ENCODE data around the gene IPPK. TPM values are rescaled to one million over a fixed set of nuclear protein-coding genes. Genes with fewer than 3 reads are reported as not detected.

The IPPK gene
- total and polyA plus RNA-seq, 12 donors: 5.2 to 17.8 (median 8.3) TPM

- intact Hi-C loops (cut with DNase I): no loop called here
- TF ChIP-seq CTCF (IDR thresholded peaks at IDR 0.05): no peak
- Histone ChIP-seq H3K27me3 (no peaks in the 10 kb centered on the region), H3K4me1 (peaks cover 13 to 68% (median 28%) of the 10 kb centered on the region in 9 donors), H3K27ac (peak overlapping the region in 5 of 10 donors; percentile 83 to 93 (median 89)), H3K9me3 (no peaks in the 10 kb centered on the region), H3K4me3 (no peak overlapping the region), H3K36me3 (peaks cover 0 to 68% (median 37%) of the 10 kb centered on the region in 9 donors)
- no peak for ATAC-seq
- 92 to 95% methylated on average over 5 of the region's 5 CpGs for WGBS, 2 donors
- DNase-seq: no peak
These were observed 57.6 kb downstream of the IPPK start for GRCh38 chr9:92612292-92612691.

- ATAC-seq: no peak
- peaks cover 0 to 62% (median 37%) of the 10 kb centered on the region in 9 donors for H3K36me3 ChIP-seq
- no peak for DNase-seq
These were observed 58.2 kb downstream of the IPPK start for GRCh38 chr9:92611621-92612285.

GRCh38 chr9:92610470-92611420, 59.2 kb downstream of the IPPK start:
- peaks cover 0 to 3% (median 0%) of the 10 kb centered on the region in 11 donors for H3K9me3 ChIP-seq
- peak; percentile 71 to 85 (median 79) for ATAC-seq
- intact Hi-C loops (cut with DNase I): no loop called here
- no peak for TF ChIP-seq CTCF (IDR thresholded peaks at IDR 0.05)
- DNase-seq: peak; percentile 54 to 82
- peaks cover 11 to 65% (median 33%) of the 10 kb centered on the region in 9 donors for H3K4me1 ChIP-seq
- WGBS, 2 donors: 83% methylated on average over 32 of the region's 32 CpGs
- no peak overlapping the region for H3K4me3 ChIP-seq
- H3K27me3 ChIP-seq: no peaks in the 10 kb centered on the region
- H3K27ac ChIP-seq: peak overlapping the region; percentile 74 to 93 (median 87)
- peaks cover 0 to 52% (median 37%) of the 10 kb centered on the region in 9 donors for H3K36me3 ChIP-seq

More at GRCh38 chr9:92611621-92612285, 58.2 kb downstream of the IPPK start:
- intact Hi-C loops (cut with DNase I): no loop called here
- Histone ChIP-seq H3K27ac (peak overlapping the region; percentile 32 to 93 (median 87)), H3K4me1 (peaks cover 11 to 68% (median 30%) of the 10 kb centered on the region in 9 donors), H3K4me3 (no peak overlapping the region), H3K27me3 (no peaks in the 10 kb centered on the region), H3K9me3 (no peaks in the 10 kb centered on the region)
- 81 to 82% methylated on average over 10 of the region's 10 CpGs for WGBS, 2 donors
- TF ChIP-seq CTCF (IDR thresholded peaks at IDR 0.05): no peak

GRCh38 chr9:92608909-92609445, 61.0 kb downstream of the IPPK start:
- Histone ChIP-seq H3K4me1 (peaks cover 11 to 61% (median 33%) of the 10 kb centered on the region in 9 donors), H3K4me3 (no peak overlapping the region), H3K36me3 (peaks cover 0 to 34% (median 22%) of the 10 kb centered on the region in 9 donors), H3K27ac (peak overlapping the region; percentile 74 to 93 (median 87)), H3K9me3 (peaks cover 0 to 20% (median 4%) of the 10 kb centered on the region in 11 donors), H3K27me3 (no peaks in the 10 kb centered on the region)
- peak in 1 of 2 donors; percentile 70 for DNase-seq
- ATAC-seq: peak; percentile 56 to 67 (median 61)
- WGBS, 2 donors: 57 to 59% methylated on average over 11 of the region's 11 CpGs
- TF ChIP-seq CTCF (IDR thresholded peaks at IDR 0.05): no peak
- intact Hi-C loops (cut with DNase I): no loop called here

All from heart right ventricle (tissue), 16 donors.